HepG2 (cell line): ENCODE measurements around the gene KCTD5. TPM values are rescaled to one million over a fixed set of nuclear protein-coding genes. Genes with fewer than 3 reads are reported as not detected.

Source experiments
- ATF7 ChIP-seq, 2 experiments: fragments of 450-650 bp in 1 of 2; sonication (generic) in 1 of 2; formaldehyde crosslinking in 1 of 2; IDR thresholded peaks; 2 replicates each; pipeline versions ENCODE4 v1.4.0 to v1.6.1; 2016 to 2020; ENCODE audit warnings: antibody characterized with exemption in 1 of 2, mild to moderate bottlenecking in 1 of 2, missing genetic modification reagents in 1 of 2
- CEBPZ ChIP-seq: IDR thresholded peaks from 2 replicates; pipeline ENCODE4 v1.6.1; 2012; ENCODE audit warnings: low read length, improper control_type of control experiment
- FOXC1 ChIP-seq: sonication (generic); formaldehyde crosslinking; IDR thresholded peaks from 2 replicates; pipeline ENCODE4 v1.8.0; 2022; ENCODE audit warnings: mild to moderate bottlenecking, missing genetic modification reagents, borderline replicate concordance
- MLLT10 ChIP-seq: sonication (generic); formaldehyde crosslinking; IDR thresholded peaks from 2 replicates; pipeline ENCODE4 v1.4.0; 2020; ENCODE audit warnings: missing genetic modification reagents
- MNT ChIP-seq: fragments of 450-650 bp; IDR thresholded peaks from 2 replicates; pipeline ENCODE4 v1.6.1; 2016
- PCBP2 ChIP-seq: fragments of 200-400 bp; formaldehyde crosslinking; optimal IDR thresholded peaks from 2 replicates; pipeline ENCODE3; 2018; ENCODE audit warnings: low read length, low read depth; ENCODE audit not compliant: poor library complexity, severe bottlenecking
- SRSF1 ChIP-seq: fragments of 200-400 bp; formaldehyde crosslinking; optimal IDR thresholded peaks from 2 replicates; pipeline ENCODE3; 2017; ENCODE audit warnings: mild to moderate bottlenecking, low read depth, low read length, moderate library complexity
- ZBTB40 ChIP-seq, 2 experiments: fragments of 450-650 bp in 1 of 2; sonication (generic) in 1 of 2; formaldehyde crosslinking in 1 of 2; IDR thresholded peaks; 2 replicates each; pipeline versions ENCODE4 v1.6.1 to v1.8.0; 2016 to 2022; ENCODE audit warnings: antibody characterized with exemption in 1 of 2, mild to moderate bottlenecking in 1 of 2, missing genetic modification reagents in 1 of 2
- polyA plus RNA-seq, 8 experiments: library from polyadenylated mRNA; depleted of rRNA in 3 of 8; stranded (reverse) in 7 of 8; unstranded in 1 of 8; fragments of >200 nt; fragmentation: Illumina TruSeq in 4 of 8; extraction: Trizol in 4 of 8; gene quantifications; 2 replicates each; pipeline versions ENCODE4 v1.2.1 to v1.2.3, GENCODE V29; 2011 to 2016; ENCODE audit warnings: low read depth in 4 of 8, missing spikeins in 1 of 8, mixed read lengths in 1 of 8; ENCODE audit not compliant: insufficient read depth in 1 of 8
- total RNA-seq, 5 experiments: library from RNA; depleted of rRNA; stranded (reverse); fragments of >200 nt; fragmentation: Illumina TruSeq; extraction: Trizol; gene quantifications; 2 replicates each; pipeline ENCODE4 v1.2.3, GENCODE V29; 2016; ENCODE audit warnings: low read depth in 1 of 5

KCTD5 gene
- total and polyA plus RNA-seq, 2 of the 13 experiments (the other 11 are each of a cell fraction or from before 2014, with no cell fraction given): 25.4 to 29.8 TPM

- TF ChIP-seq ZBTB40 (IDR thresholded peaks at IDR 0.05) (peak; percentile 98), ZBTB40 (CRISPR knock-in tag; IDR thresholded peaks at IDR 0.05) (peak; percentile 95), CEBPZ (no peak), SRSF1 (peak; percentile 57), MLLT10 (CRISPR knock-in tag) (no peak), MNT (peak; percentile 55), FOXC1 (peak; percentile 58; the same call in 1 of the 2 replicates), ATF7 (IDR thresholded peaks at IDR 0.05) (no peak), ATF7 (CRISPR knock-in tag; IDR thresholded peaks at IDR 0.05) (peak; percentile 69; the same call in 1 of the 2 replicates), PCBP2 (no peak)
These were observed at the start of gene KCTD5 (continued) for GRCh38 chr16:2682209-2683021.
